HG03378 (cell line): Measurements from ENCODE around the gene ATE1.

Source experiments
- ATAC-seq: cut with Tn5 transposase; IDR thresholded peaks from one replicate; pipeline ENCODE4 v1.9.1; 2021; ENCODE audit warnings: mild to moderate bottlenecking, moderate library complexity; ENCODE audit not compliant: unreplicated experiment

Gene ATE1

GRCh38 chr10:121880895-121881294 lies 46.9 kb downstream of the ATE1 start:
- ATAC-seq, result no peak

- ATAC-seq, result no peak
Observed at GRCh38 chr10:121879476-121879875, 48.4 kb downstream of the ATE1 start.

- ATAC-seq, result no peak
Observed at GRCh38 chr10:121873236-121873635, 54.6 kb downstream of the ATE1 start.

- no peak for ATAC-seq
Observed at GRCh38 chr10:121870413-121870812, 57.4 kb downstream of the ATE1 start.

GRCh38 chr10:121865554-121865953 lies 62.3 kb downstream of the ATE1 start:
- no peak for ATAC-seq

- no peak for ATAC-seq
Observed at GRCh38 chr10:121864653-121865052, 63.2 kb downstream of the ATE1 start.

- no peak for ATAC-seq
Observed at GRCh38 chr10:121864168-121864567, 63.7 kb downstream of the ATE1 start.

- no peak for ATAC-seq
Observed at GRCh38 chr10:121862649-121863048, 65.2 kb downstream of the ATE1 start.

GRCh38 chr10:121862042-121862441 lies 65.8 kb downstream of the ATE1 start:
- no peak for ATAC-seq

GRCh38 chr10:121860810-121861209 lies 67.0 kb downstream of the ATE1 start:
- ATAC-seq, result no peak

- ATAC-seq, result no peak
Observed at GRCh38 chr10:121854809-121855445, 72.9 kb downstream of the ATE1 start.

- no peak for ATAC-seq
Observed at GRCh38 chr10:121853950-121854349, 73.9 kb downstream of the ATE1 start.

GRCh38 chr10:121851786-121852185 lies 76.0 kb downstream of the ATE1 start:
- ATAC-seq, result no peak

- ATAC-seq, result no peak
Observed at GRCh38 chr10:121848082-121848481, 79.7 kb downstream of the ATE1 start.

GRCh38 chr10:121846555-121846954 lies 81.3 kb downstream of the ATE1 start:
- no peak for ATAC-seq

GRCh38 chr10:121845044-121845784 lies 82.6 kb downstream of the ATE1 start:
- ATAC-seq, result no peak

- ATAC-seq, result no peak
Observed at GRCh38 chr10:121844537-121844936, 83.3 kb downstream of the ATE1 start.

- no peak for ATAC-seq
Observed at GRCh38 chr10:121843379-121843778, 84.5 kb downstream of the ATE1 start.

- no peak for ATAC-seq
Observed at GRCh38 chr10:121841862-121842261, 86.0 kb downstream of the ATE1 start.

GRCh38 chr10:121838931-121839330 lies 88.9 kb downstream of the ATE1 start:
- no peak for ATAC-seq

GRCh38 chr10:121838149-121838548 lies 89.7 kb downstream of the ATE1 start:
- no peak for ATAC-seq

- ATAC-seq, result no peak
Observed at GRCh38 chr10:121836171-121836570, 91.7 kb downstream of the ATE1 start.

- ATAC-seq, result no peak
Observed at GRCh38 chr10:121835376-121835775, 92.5 kb downstream of the ATE1 start.
